ENCODE measurements around the gene BAIAP2L2.

BAIAP2L2 gene

DNA sequence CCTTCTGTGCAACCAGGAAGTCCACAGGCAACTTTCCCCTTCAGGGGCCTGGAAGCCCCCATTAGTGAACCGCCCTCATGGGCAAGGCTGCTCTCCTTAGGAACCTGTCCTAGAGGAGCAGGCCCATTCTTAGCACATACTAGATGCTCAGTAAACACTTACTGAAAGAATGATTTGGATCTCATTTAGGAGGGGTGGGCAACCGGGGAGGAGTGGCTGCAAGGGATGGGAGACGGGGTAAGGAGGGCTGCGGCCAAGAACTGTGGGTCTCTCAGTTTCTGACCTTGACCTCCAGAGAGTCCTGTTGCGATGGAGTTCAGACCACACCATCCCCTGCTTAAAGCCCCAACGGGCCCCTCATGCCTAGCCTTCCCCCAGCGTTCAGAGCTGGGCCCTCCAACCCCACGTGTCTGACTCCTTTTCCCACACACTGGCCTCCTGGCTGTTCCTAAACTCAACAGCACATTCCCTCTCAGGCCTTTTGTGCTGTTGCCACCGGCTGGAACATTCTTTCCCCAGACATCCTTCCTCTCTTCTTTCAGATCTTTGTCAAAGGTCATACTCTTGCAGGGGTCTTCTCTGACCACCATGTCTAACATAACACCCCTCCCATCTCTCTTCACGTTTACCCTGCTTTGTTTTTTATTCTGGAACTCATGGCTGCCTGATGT is 74.0 kb downstream of the BAIAP2L2 start:
- no peak for DNase-seq

DNA sequence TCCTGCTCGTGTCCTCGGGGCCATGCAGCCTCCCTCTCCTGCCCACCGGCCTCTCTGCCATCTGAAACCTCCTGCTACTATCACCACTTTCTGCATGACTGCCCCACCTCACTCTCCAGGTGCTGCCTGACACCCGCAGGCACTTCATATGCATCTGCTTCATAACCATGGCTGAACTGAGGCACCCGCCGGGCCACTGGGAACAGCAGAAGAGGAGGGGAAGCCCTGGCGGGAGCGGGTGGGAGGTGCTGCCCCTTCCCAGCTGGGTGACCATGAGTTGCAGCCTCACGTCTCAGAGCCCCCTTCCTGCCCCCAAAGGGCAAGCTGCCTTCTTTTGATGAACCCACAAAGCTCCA is 75.0 kb downstream of the BAIAP2L2 start:
- no peak for DNase-seq

All from activated naive CD4-positive, alpha-beta T cell treated with Interleukin-2 at 50 U/mL for 16 hours (primary cell).